SW 1271 (cell line): ENCODE data around the gene ZNF630.
"Not testable (repeated sequence)": the region's sequence is repeated elsewhere in the genome, so short reads cannot be mapped to it uniquely, and the experiment has no call there.

Experiments
- DNase-seq, 2 experiments: peaks; one replicate each; lab custom pipeline; 2025; lab: John Stamatoyannopoulos, UW

The ZNF630 gene

GRCh38 chrX:48071064-48071985, at the start of gene ZNF630:
TSS of gene ZNF630 (minus strand) at chrX:48071640. CDS start at chrX:48066886, 4,754 bp downstream.
- peak in 1 of 2 experiments; percentile 42 for DNase-seq

DNA sequence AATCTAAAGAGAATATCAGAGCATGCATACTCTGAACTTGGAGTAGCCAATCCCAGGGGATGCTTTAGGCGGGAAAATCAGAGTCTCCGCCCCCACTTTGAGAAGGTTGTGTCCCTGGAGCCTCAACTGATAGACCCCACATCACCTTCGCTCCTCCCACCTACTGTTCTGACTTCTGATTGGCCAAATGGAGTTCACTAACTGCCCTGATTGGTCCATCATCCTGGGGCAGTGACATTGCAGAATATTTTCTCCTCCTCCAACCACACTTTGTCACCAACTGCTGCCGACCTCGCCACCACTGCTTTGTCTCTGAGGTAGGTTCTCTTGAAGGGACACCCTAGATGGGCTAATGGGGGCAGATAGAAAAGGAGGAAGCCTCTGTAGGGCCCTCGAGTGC, 36.3 kb upstream of the ZNF630 start:
- no peak for DNase-seq

DNA sequence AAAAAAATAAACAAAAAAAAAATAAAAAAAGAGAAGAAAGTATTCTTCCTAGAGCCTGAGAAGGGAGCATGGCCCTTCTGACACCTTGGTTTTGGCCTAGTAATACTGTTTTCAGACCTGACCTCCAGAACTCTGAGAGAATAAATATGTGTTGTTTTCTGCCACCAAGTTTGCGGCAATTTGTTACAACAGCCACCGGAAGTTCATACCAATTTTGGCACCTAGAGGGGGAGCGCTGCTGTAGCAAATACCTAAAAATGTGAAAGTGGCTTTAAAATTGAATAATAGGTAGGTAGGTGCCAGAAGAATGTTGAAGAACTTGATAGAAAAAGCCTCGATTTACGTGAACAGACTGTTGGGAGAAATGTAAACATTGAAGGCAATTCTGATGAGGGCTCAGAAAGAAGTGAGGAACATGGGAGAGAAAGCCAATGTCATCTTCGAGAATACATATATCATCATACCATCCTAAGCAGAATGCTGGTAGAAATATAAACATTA, 31.5 kb upstream of the ZNF630 start:
- no peak for DNase-seq

GRCh38 chrX:48101443-48101842, 30.0 kb upstream of the ZNF630 start:
- no peak for DNase-seq

DNA sequence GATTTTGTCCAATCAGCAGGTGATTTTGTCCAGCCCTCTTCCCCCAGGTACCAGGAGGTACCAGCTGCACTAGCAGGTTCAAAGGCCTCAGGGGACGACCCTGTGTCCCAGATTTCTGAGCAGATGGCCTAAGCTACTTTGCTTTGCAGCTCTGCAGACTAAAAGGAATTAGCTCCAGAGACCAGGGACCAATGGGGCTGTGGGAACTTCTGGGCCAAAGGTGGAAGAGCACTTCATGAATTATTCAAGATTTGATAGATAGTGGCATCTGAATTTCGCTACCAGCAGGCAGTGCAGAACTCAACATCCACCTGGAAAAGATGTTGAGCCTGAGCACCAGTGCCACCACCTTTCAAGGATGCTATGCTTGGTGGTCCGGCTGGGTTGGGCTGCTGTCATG, 21.1 kb upstream of the ZNF630 start:
- DNase-seq = not testable (repeated sequence)

- no peak for DNase-seq
These were observed 18.7 kb upstream of the ZNF630 start for GRCh38 chrX:48090123-48090522.

DNA sequence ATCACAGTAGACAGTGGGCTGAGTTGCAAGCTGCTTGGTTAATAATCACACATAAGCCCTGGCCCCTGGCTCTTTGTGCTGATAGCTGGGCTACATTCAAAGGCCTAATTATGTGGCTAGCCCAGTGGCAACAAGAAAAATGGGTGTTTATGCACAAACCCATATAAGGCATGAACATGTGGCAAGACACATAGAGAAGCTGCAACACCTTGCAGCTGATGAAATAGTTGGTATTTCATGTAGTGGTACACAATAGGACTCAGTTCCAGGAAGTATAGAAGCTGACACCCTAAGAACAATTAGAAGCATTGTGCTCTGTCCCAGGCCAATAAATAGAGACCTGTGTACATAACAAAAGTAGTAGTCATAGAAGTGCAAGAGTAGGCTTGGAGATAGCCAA, 14.6 kb upstream of the ZNF630 start:
- no peak for DNase-seq

- DNase-seq = no peak
These were observed 12.3 kb upstream of the ZNF630 start for GRCh38 chrX:48083706-48084105.

- peak in 1 of 2 experiments; percentile 4 for DNase-seq
These were observed 11.8 kb upstream of the ZNF630 start for GRCh38 chrX:48083212-48083611.

DNA sequence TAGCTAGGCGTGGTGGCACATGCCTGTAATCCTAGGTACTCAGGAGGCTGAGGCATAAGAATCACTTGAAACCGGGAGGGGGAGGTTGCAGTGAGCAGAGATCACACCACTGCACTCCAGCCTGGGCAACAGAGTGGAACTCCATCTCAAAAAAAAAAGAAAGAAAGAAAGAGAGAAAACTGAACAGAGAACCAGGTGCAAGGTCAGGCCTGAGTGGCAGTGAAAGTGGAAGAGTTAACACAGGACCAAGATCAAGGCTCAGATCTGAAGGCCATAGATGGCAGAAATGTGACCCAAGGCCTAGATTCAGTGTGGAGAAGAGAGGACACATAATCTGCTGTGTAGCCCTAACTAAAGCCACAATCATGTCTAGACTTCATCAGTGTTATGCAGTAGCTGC, 4.9 kb upstream of the ZNF630 start:
- no peak for DNase-seq

GRCh38 chrX:48071986-48072605, 656 bp upstream of the ZNF630 start:
- DNase-seq = no peak

DNA sequence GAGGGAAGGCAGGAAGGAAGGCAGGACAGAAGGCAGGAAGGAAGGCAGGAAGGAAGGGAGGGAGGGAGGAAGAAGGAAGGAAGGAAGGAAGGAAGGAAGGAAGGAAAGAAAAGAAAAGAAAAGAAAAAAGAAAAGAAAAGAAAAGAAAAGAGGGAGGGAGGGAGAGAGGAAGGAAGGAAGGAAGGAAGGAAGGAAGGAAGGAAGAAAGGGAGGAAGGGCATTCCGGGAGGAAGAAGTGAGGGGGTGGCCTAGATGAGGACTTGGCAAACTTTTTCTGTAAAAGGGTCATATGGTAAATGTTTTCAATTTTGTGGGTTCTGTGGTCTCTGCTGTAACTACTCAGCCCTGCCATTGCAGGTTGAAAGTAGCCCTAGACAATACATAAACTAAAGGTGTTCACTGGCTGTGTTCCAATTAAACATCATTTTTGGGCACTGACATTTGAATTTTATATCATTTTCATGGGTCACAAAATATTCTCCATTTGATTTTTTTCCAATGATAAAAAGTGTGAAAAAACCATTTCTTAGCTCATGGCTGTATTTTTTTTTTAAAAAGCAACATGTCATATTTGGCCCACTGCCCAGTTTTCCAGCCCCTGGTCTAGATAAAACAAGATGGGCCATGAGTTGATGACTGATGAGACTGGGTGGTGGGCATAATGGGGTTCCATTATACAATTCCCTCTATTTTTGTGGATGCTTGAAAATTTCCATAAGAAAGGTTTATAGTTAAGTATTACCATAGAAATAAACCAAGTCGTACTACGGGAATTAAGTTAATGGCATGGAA, 3.1 kb downstream of the ZNF630 start:
- no peak for DNase-seq

- DNase-seq = no peak
These were observed 7.2 kb downstream of the ZNF630 start for GRCh38 chrX:48064261-48064660.

- no peak for DNase-seq
These were observed 12.2 kb downstream of the ZNF630 start for GRCh38 chrX:48059296-48059639.

DNA sequence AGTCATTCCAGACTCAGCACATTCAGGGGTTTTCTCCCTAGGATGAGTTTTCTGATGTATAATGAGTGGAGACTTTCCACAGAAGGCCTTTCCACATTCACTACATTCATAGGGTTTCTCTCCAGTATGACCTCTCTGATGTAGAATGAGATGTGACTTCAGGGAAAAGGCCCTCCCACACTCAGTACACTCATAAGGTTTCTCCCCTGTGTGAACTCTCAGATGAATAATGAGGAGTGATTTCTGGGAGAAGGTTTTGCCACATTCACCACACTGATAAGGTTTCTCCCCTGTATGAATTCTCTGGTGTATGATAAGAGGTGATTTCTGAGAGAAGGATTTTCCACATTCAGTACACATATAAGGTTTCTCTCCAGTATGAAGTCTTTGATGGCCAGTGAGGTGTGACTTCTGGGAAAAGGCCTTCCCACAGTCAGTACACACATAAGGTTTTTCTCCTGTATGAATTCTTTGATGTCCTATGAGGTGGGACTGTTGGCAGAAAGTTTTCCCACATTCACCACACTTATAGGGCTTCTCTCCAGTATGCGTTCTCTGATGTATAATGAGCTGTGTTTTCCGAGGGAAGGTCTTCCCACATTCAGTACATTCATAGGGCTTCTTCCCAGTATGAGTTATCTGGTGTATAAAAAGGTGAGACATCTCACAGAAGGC, 12.7 kb downstream of the ZNF630 start:
- DNase-seq = no peak

DNA sequence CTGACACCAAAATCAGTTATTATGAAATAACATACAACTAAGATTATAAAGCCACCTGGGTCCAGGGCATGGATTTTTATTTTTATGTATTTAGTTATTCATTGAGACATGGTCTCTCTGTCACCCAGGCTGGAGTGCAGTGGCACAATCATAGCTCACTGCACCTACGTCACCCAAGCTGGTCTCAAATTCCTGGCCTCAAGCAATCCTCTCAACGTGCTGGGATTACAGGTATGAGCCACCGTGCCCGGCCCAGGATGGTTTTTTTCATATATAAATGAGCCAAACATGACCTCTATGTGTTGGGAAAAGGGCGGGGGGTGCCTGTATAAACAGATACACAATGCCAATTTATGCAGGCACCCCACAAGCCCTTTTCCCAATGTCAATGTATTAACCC, 24.6 kb downstream of the ZNF630 start:
- DNase-seq = no peak

DNA sequence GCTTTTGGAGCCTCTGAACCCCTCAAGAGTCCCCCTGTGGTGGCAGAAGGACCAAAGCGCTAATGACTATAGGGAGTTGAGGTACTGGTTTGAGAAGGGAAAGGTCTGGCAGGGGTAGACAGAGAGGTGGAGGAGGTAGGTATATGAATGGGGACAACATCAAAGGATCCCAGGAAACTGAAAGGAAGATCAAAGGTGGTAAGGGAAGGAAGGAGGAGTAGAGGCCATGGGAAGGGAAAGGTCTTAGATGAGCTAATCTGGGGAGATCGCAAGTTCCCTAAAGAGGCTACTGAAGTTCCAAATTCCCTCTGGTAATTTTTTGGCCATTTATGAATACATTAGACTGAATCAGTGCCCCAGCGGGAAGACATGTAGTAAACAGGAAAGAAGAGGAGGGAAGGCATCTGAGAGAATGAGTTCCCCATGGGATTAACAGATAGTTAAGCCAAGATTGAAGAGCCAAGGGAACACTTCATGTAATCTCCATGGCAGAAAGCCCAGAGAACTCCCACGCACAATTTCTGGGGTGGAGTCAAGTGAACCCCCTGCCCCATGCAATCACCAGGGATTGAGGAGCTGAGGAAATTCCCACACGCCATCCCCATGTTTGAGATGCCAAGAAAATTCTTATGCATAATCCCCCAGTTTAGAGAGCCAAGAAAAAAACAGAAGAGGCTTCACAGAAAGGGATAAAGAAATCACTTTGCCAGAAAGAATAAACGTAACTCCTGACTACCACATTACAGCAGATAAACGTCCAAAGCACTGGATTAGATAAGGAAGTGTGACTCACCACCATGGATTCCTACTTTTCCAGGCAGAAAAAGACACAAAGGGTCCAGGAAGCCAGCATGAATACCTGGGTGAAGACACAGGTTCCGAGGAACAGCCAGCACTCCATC, 25.8 kb downstream of the ZNF630 start:
- DNase-seq = peak in 1 of 2 experiments; percentile 6

- no peak for DNase-seq
These were observed 28.4 kb downstream of the ZNF630 start for GRCh38 chrX:48043056-48043455.

- no peak for DNase-seq
These were observed 35.5 kb downstream of the ZNF630 start for GRCh38 chrX:48035891-48036290.

DNA sequence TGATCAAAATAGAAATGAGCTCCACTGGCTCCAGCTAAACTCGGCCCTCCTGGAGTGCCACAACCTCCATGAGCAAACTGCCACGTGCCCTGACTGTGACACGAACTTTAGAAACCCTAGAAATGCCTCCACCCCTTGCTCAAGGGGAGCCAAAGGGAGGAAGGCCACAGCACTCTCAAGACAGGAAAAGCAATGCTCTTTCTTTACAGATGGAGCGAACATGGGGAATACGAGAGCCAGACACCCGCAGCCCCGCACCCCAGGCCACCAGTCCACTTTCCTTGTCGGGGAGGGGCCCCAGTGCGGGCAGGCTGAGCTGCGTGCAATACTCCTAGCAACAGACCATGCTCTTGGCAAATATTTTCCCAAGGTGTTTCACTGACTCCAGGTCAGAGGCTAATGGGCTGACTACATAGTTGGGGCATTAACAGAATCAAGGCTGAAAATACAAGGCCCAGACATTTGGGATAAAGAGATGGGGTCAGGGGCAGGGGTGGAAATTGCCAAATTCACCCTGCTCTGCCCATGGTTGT, 40.7 kb downstream of the ZNF630 start:
- not testable (repeated sequence) for DNase-seq

DNA sequence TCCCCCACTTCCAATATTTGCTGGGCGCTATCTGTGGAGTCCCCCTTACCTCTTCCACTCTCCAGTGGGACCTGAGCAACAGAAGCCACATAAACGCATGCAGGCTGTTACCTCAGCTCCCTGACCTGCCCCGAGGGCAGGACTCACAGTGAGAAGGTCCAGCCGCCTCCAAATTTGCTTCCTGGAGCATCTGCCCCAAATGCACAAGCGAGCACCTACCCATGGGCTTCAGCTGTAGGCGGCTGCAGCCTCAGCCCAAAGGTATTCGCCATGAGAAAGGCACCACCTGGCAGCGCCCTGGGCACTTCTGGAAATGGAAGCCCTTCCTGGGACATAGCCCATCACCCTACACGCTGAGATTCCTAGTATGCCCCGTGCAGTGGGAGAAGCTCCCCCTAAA, 41.2 kb downstream of the ZNF630 start:
- DNase-seq = no peak
